Bronchial epithelial cell (primary cell): Measurements from ENCODE around the gene HAUS7. TPM values are rescaled to one million over a fixed set of nuclear protein-coding genes. Genes with fewer than 3 reads are reported as not detected.

Experiments used
- DNase-seq: peaks from one replicate; pipeline ENCODE4 v3.0.0-alpha.2; 2010; ENCODE audit warnings: low read depth
- FAIRE-seq: peaks from 2 replicates; lab custom pipeline; 2011; peaks lifted over from hg19 to GRCh38; lab: Jason Lieb, UNC
- H3K27me3 ChIP-seq: 2 replicates; pipeline ENCODE4 v1.5.1; 2011; ENCODE audit warnings: low read length; ENCODE audit not compliant: control insufficient read depth, insufficient read depth
- H3K36me3 ChIP-seq: 2 replicates; pipeline ENCODE4 v1.5.1; 2011; ENCODE audit warnings: low read length; ENCODE audit not compliant: control insufficient read depth, insufficient read depth
- H3K4me3 ChIP-seq: 2 replicates; pipeline ENCODE4 v1.5.1; 2011; ENCODE audit warnings: mild to moderate bottlenecking, low read depth, low read length, control low read depth
- total RNA-seq: library from RNA; depleted of rRNA; stranded (reverse); fragments of >200 nt; gene quantifications from 2 replicates; pipeline ENCODE4 v1.2.1, GENCODE V29; 2014
- TF ChIP-seq, protein P1 (sequence below): IDR thresholded peaks from 2 replicates; pipeline ENCODE4 v1.5.1; 2011; ENCODE audit warnings: mild to moderate bottlenecking, moderate library complexity, low read length, control low read depth, inconsistent platforms; ENCODE audit not compliant: insufficient read depth, severe bottlenecking

HAUS7 gene
- total RNA-seq, 1 donor from 2014 or later = 7.4 TPM

DNA sequence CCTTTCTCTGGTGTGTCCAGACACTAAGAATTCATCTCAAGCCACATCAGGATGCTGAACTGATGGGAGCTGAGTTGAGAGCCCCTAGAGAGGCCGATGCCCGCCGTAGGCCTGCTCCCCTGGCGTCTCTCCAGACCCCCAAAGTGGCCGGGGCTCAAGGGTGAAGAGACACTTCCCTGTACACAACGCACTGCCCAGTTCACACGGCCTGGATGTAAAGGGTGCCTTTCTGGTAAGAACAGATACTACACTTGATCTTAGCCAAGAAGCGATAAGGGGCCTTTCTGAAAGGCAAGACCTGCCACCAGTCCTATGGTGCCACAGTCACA, 19.5 kb downstream of the HAUS7 start:
- no peak overlapping the region for H3K4me3 ChIP-seq
- FAIRE-seq (no peak), DNase-seq (no peak)

DNA sequence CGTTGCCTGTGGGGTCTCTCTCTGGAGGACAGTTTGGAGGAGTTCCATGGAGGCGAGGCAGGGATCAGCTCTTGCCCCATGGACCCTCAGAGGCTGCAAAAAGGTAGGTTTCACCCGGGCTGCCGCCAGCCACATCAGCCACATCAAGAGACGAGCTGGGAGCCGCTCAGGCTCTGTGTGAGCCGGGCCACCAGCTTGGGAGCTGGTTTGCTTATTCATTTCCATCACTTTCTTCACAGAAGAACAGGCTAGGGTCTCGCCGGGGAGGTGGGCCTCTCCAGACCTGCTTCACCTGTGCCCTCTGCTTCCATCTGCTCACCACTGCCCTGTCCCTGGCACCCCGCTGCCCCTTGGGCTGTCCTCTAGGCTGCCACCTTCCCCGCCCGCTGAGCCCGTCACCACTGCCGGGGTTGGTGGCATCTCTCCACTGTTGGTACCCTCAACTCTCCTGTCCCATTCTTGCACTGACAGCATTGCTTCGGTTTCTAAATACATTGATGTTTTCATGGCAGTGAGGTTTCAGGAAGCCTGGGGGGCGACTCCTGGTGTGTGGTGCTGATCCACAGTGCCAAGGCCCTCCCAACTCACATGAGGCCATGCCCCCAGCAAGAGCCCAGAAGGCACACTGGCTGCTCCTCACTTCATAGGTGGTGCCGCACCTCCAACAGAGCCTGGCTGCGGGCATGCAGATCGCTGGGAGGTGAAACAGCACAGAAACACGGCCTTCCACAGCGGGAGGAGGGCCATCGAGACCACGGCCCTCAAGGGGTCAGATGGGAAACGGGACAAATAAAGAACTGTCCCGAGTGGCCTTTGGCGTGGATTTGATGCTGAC, 20.0 kb downstream of the HAUS7 start:
- FAIRE-seq = no peak
- H3K4me3 ChIP-seq = no peak overlapping the region
- TF ChIP-seq, protein P1, sequence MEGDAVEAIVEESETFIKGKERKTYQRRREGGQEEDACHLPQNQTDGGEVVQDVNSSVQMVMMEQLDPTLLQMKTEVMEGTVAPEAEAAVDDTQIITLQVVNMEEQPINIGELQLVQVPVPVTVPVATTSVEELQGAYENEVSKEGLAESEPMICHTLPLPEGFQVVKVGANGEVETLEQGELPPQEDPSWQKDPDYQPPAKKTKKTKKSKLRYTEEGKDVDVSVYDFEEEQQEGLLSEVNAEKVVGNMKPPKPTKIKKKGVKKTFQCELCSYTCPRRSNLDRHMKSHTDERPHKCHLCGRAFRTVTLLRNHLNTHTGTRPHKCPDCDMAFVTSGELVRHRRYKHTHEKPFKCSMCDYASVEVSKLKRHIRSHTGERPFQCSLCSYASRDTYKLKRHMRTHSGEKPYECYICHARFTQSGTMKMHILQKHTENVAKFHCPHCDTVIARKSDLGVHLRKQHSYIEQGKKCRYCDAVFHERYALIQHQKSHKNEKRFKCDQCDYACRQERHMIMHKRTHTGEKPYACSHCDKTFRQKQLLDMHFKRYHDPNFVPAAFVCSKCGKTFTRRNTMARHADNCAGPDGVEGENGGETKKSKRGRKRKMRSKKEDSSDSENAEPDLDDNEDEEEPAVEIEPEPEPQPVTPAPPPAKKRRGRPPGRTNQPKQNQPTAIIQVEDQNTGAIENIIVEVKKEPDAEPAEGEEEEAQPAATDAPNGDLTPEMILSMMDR = no peak
- no peaks in the 10 kb centered on the region for H3K36me3 ChIP-seq
- DNase-seq = no peak
- H3K27me3 ChIP-seq = no peaks in the 10 kb centered on the region

More for the DNA sequence above, 19.5 kb downstream of the HAUS7 start:
- TF ChIP-seq, protein P1 = no peak
- no peaks in the 10 kb centered on the region for H3K36me3 ChIP-seq
- no peaks in the 10 kb centered on the region for H3K27me3 ChIP-seq

DNA sequence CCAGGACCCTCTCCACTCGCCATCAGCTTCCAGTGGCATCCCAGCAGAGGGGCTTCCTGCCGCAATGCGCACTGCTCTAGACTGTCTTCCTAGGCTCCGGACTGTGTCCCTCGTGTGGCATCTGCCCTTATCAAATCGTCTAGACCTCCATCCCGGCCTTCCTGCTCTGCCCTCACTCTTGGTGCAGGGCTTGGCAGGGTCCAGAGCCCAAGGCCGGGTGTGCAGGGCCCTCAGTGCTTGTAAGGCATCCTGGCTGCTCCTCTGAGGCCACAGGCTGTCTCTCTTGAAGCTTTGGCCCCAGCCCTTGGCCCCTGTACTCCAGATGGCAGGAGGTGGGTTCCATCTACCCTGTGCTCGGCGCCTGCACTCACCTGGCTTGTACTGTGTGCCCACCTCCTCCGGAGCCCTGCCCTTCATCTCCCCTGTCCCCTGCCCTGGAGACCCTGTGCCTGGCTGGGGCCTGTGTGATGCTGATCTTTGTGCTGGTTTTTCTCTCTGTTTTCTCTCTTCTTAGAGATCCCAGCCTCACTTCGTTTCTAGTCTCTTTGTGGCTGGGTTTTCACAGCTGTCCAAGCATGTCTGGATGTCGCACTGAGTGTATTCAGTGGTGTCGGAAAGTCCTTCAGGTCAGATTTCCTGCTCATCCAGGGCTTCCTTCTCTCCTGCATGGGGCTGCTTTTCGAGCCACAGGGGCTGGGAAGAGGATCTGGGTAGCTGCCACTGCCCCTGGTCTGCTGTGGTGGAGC, 20.8 kb downstream of the HAUS7 start:
- no peak overlapping the region for H3K4me3 ChIP-seq
- TF ChIP-seq, protein P1 = no peak
- DNase-seq (no peak), FAIRE-seq (peak; percentile 55)
- no peaks in the 10 kb centered on the region for H3K27me3 ChIP-seq
- H3K36me3 ChIP-seq = no peaks in the 10 kb centered on the region

DNA sequence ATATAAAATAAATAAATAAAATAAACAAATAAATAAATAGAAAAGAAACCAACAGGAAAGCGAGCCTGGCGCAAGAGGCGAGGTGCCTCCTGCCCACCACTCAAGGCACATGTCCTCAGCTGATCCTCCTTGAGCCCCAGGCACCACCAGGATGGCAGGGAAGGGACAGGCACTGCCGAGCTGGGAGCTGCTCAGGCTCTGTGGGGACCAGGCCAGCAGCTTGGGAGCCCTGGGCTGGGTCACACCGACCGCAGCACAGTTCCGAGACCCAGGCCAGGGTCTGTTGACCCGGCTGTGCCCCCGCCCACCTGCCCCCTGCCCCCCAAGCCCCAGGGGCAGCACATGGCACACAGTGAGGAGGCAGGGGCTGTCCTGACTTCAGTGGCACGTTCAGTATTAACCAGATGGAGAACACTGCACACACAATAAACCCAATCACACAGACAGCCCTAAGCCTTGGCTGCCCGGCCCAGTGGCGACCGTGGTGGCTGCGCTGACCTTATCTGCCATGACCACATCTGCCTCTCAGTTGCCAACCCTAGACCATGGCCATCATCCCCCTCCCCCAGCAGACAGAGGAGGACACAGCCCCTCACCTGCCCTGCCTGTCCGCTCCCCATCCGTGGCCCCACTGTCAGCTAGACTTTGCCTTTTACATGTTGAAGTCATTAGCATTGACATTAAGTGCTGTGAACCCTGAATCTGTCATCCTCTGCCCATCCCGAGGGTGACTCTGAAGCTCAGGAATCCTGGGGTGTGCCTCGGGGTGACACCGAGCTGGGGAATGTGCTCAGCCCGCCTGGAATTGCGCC, 21.6 kb downstream of the HAUS7 start:
- Histone ChIP-seq H3K36me3 (no peaks in the 10 kb centered on the region), H3K27me3 (no peaks in the 10 kb centered on the region), H3K4me3 (no peak overlapping the region)
- TF ChIP-seq, protein P1 = no peak
- FAIRE-seq = no peak
- no peak for DNase-seq

DNA sequence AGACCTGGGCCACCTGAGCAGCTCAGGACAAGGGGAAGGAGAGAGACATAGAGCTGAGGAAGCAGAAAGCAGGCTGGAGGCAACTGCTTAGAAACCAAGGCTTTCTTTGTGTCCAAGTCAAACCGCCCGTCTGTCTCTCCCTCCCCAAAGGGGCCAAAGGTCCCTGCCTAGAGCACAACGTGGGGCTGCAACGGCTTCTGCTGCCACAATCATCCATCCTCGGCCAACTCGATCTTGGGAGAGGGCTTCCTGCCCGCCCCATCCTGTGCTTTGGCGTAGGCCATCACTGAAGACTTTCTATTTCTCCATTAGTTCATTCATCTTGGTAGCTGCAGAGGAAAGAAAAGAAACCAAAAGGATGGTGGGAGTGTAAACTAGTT, 22.8 kb downstream of the HAUS7 start:
- no peak overlapping the region for H3K4me3 ChIP-seq
- no peaks in the 10 kb centered on the region for H3K36me3 ChIP-seq
- no peaks in the 10 kb centered on the region for H3K27me3 ChIP-seq
- no peak for DNase-seq
- FAIRE-seq = no peak
- TF ChIP-seq, protein P1 = no peak
